Upper lobe of right lung (tissue), 1 donor: ENCODE results near the gene DTNB. TPM values are rescaled to one million over a fixed set of nuclear protein-coding genes. Genes with fewer than 3 reads are reported as not detected.

Experiments
- ATAC-seq: fragments of 200-7000 bp; cut with Tn5 transposase; one replicate; pipeline ENCODE4 v1.9.1; 2020; ENCODE audit warnings: mild to moderate bottlenecking, moderate library complexity
- DNase-seq: peaks from one replicate; pipeline ENCODE4 v3.0.0-alpha.2; 2020
- H3K27ac ChIP-seq: fragments of 200-600 bp; one replicate; pipeline ENCODE4 v1.8.0; 2022
- H3K27me3 ChIP-seq: fragments of 200-600 bp; one replicate; pipeline ENCODE4 v1.8.0; 2022; ENCODE audit warnings: mild to moderate bottlenecking
- H3K36me3 ChIP-seq: fragments of 200-600 bp; one replicate; pipeline ENCODE4 v1.8.0; 2022
- H3K4me1 ChIP-seq: fragments of 200-600 bp; one replicate; pipeline ENCODE4 v1.8.0; 2022
- H3K4me3 ChIP-seq: fragments of 200-600 bp; one replicate; pipeline ENCODE4 v1.8.0; 2022; ENCODE audit warnings: mild to moderate bottlenecking
- H3K9me3 ChIP-seq: fragments of 200-600 bp; one replicate; pipeline ENCODE4 v1.8.0; 2022
- intact Hi-C: fragments of 100-400 bp; cut with DNase I; formaldehyde crosslinking; loops from one replicate; pipeline ENCODE4 v1.11.0; 2022
- total RNA-seq: library from RNA; stranded (reverse); fragmentation: NEBNext Ultra II Directional; extraction: Animal tissue kit (Norgen Biotek cat#: 25700); gene quantifications from one replicate; pipeline ENCODE4 v1.2.1, GENCODE V29; 2021
- TF ChIP-seq, protein P1 (sequence below): fragments of 200-600 bp; IDR thresholded peaks from one replicate; pipeline ENCODE4 v1.8.0; 2022; ENCODE audit warnings: antibody characterized with exemption
- donor health status: DM: no; HTN: yes; CAD: no; lungs with severe emphysema.

The DTNB gene
- total RNA-seq, 1 donor from 2014 or later = 18.1 TPM

DNA sequence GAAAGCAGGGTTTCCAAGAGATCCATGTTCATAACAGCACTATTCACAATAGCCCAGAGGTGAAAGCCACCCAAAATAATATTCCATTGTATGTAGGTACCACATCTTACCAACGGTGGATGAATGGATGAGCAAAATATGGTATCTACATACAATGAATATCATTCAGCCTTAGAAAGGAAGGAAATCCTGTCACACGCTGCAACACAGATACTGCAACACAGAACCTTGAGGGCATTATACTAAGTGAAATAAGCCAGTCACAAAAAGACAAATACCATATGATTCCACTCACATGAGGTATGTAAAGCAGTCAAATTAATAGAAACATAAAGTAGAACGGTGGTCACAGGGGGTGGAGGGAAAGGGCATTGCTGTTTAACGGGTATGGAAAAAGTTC lies 155.7 kb downstream of the DTNB start:
- ATAC-seq = no peak
- H3K36me3 ChIP-seq = no peaks in the 10 kb centered on the region
- intact Hi-C loops = no loop called here

DNA sequence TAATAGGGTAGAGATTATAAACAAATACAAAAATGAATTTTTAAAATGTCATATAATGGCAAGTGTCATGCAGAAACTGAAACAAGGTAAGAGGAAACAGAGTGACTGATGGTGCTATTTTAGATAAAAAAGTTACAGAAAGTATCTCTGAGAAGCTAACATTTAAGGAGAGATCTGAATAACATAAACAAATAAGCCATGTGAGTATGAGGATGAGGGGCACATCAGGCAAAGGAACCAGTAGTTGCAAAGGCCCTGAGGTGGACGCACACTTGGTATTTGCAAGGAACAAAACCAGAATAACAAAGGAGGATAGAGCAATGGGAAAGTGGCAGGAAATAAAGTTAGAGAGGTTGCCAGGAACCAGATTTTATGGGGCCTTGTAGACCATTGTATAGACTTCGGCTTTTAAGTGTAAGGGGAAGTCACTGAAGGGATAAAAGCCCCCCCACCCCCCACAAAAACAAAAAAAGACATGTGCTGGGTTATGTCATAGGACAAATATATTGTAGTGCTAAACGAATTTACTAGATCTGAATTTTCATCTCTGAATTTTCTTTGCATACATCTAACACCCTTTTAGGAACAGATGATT lies 159.2 kb downstream of the DTNB start:
- Histone ChIP-seq H3K27me3 (no peaks in the 10 kb centered on the region), H3K4me3 (no peak overlapping the region), H3K36me3 (no peaks in the 10 kb centered on the region), H3K4me1 (no peaks in the 10 kb centered on the region), H3K27ac (no peak overlapping the region), H3K9me3 (no peaks in the 10 kb centered on the region)
- TF ChIP-seq, protein P1, sequence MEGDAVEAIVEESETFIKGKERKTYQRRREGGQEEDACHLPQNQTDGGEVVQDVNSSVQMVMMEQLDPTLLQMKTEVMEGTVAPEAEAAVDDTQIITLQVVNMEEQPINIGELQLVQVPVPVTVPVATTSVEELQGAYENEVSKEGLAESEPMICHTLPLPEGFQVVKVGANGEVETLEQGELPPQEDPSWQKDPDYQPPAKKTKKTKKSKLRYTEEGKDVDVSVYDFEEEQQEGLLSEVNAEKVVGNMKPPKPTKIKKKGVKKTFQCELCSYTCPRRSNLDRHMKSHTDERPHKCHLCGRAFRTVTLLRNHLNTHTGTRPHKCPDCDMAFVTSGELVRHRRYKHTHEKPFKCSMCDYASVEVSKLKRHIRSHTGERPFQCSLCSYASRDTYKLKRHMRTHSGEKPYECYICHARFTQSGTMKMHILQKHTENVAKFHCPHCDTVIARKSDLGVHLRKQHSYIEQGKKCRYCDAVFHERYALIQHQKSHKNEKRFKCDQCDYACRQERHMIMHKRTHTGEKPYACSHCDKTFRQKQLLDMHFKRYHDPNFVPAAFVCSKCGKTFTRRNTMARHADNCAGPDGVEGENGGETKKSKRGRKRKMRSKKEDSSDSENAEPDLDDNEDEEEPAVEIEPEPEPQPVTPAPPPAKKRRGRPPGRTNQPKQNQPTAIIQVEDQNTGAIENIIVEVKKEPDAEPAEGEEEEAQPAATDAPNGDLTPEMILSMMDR = no peak
- intact Hi-C loops = no loop called here
- ATAC-seq (no peak), DNase-seq (no peak)

More for the DNA sequence above, 155.7 kb downstream of the DTNB start:
- no peak for DNase-seq
- H3K27me3 ChIP-seq = no peaks in the 10 kb centered on the region
- no peak overlapping the region for H3K4me3 ChIP-seq
- TF ChIP-seq, protein P1 = no peak
- H3K9me3 ChIP-seq = no peaks in the 10 kb centered on the region
- no peaks in the 10 kb centered on the region for H3K4me1 ChIP-seq
- no peak overlapping the region for H3K27ac ChIP-seq

DNA sequence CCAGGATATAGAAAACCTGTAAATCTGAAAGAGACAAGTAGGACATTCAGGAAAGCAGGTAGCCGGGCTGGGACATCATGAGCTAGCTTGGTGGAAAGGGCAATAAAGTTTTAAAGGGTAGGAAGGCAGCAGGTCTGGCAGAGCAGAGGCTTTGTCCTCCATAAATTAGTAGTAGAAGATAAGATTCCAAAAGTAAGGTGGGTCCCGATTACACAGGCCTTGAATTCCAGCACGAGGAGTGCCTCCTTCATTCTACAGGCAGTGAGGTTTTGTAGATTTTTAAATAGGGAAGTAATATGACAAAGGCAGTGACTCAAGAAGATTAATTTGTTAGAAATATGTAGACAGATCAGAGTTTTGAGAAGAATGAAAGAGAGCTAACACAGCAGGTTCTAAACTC lies 160.7 kb downstream of the DTNB start:
- TF ChIP-seq, protein P1 = no peak
- H3K27me3 ChIP-seq = no peaks in the 10 kb centered on the region
- intact Hi-C loops = no loop called here
- H3K4me3 ChIP-seq = no peak overlapping the region
- DNase-seq (no peak), ATAC-seq (peak; percentile 46)
- H3K36me3 ChIP-seq = no peaks in the 10 kb centered on the region
- H3K4me1 ChIP-seq = no peaks in the 10 kb centered on the region
- no peaks in the 10 kb centered on the region for H3K9me3 ChIP-seq
- no peak overlapping the region for H3K27ac ChIP-seq

DNA sequence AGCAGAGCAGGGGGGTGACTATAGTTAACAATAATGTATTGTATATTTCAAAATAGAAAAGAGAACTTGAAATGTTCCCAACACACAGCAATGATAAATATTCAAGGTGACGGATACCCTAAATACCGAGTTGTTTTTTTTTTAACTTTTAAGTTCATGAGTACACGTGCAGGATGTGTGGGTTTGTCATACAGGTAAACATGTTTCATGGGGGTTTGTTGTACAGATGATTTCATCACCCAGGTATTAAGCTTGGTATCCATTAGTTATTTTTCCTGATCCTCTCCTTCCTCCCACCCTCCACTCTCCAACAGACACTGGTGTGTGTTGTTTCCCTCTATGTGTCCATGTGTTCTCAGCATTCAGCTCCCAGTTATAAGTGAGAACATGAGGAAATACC lies 167.2 kb downstream of the DTNB start:
- no peak overlapping the region for H3K27ac ChIP-seq
- H3K9me3 ChIP-seq = no peaks in the 10 kb centered on the region
- intact Hi-C loops = no loop called here
- ATAC-seq = no peak
- TF ChIP-seq, protein P1 = no peak
- no peaks in the 10 kb centered on the region for H3K27me3 ChIP-seq
- H3K4me1 ChIP-seq = no peaks in the 10 kb centered on the region
- H3K36me3 ChIP-seq = no peaks in the 10 kb centered on the region
- no peak for DNase-seq
- H3K4me3 ChIP-seq = no peak overlapping the region

DNA sequence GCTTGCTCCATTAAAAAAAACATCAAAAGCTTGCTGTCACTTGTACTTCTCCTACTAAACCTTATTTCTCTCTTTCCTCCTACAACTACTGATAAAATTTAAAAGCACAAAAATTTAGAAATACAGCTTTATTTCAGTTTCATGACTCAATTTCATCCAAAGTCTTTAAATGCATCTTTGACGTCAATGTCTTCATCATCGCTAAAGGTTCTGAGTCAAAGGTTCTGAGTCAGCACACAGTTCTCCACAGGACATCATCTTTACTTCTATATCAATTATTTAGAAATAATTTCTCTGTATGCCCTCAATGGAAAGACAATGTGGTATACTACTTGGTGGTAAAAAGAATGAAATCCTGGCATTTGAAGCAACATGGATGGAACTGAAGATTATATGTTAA lies 167.8 kb downstream of the DTNB start:
- ATAC-seq (no peak), DNase-seq (no peak)
- no peaks in the 10 kb centered on the region for H3K4me1 ChIP-seq
- H3K4me3 ChIP-seq = no peak overlapping the region
- no peaks in the 10 kb centered on the region for H3K9me3 ChIP-seq
- no peak overlapping the region for H3K27ac ChIP-seq
- intact Hi-C loops = no loop called here
- TF ChIP-seq, protein P1 = no peak
- H3K27me3 ChIP-seq = no peaks in the 10 kb centered on the region
- H3K36me3 ChIP-seq = no peaks in the 10 kb centered on the region

DNA sequence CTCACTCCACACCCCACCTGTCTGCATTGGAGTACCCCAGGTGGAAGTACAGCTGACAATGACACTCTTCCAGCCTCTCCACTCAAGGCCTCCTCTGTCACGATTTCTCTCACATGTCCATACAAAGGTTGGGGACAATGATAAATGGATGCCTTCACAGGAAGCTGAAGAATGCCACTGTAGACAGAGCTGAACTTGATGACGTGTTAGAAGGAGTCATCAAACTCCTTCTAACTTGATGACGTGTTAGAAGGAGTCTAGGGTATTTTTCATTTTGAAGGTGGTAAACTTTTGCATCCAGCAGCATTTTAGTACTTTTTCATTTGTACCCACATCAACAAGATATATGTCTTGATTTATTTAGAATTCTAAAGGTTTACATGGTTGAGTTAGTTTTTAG lies 168.2 kb downstream of the DTNB start:
- DNase-seq = no peak
- H3K9me3 ChIP-seq = no peaks in the 10 kb centered on the region
- ATAC-seq = no peak
- H3K27ac ChIP-seq = no peak overlapping the region
- no peaks in the 10 kb centered on the region for H3K4me1 ChIP-seq
- no peaks in the 10 kb centered on the region for H3K27me3 ChIP-seq
- no peak overlapping the region for H3K4me3 ChIP-seq
- H3K36me3 ChIP-seq = no peaks in the 10 kb centered on the region
- TF ChIP-seq, protein P1 = no peak
- intact Hi-C loops = no loop called here
